Measurements from ENCODE around the gene TBL3.
A peak's percentile ranks its signal among the peaks of the same experiment; 100 is the strongest.

Gene TBL3

DNA sequence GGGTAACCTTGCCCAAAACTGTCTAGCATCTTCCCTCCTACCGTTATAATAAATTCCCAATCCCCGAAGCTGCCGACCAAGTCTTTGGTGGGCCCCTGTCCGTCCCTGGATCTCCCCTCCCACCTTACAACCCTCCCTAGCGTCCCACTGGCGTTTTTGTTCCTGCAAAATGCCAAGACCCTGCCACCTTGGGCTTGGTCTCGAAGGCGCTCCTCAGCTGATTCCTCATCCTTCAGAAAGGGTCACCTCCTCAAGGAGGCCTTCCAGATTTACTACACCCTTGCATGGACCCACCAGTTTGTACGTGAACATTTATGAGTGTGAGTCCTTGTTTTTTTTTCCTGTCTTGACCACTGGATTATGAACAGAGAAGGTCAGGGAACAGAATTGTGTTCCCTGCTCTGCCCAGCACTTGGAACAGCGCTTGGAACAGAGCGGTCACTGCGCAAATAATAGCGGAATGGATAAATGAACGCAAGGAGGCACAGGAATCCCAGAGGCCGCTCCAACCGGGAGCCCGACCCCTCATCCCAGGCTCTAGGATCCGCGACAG, 11.2 kb downstream of the TBL3 start:
- H3K27me3 ChIP-seq (ENCODE audit: control insufficient read depth in 2 of 2, insufficient read depth in 2 of 2, low read length in 2 of 2), result peaks cover 0 to 14% of the 10 kb centered on the region in 2 donors
- H3K27ac ChIP-seq (ENCODE audit: low read depth in 2 of 2, low read length in 2 of 2), result peak overlapping the region; percentile 96 to 98
- H3K4me1 ChIP-seq (ENCODE audit: control insufficient read depth in 2 of 2, insufficient read depth in 2 of 2, low read length in 2 of 2), result peaks cover 57 to 72% of the 10 kb centered on the region in 2 donors
- peak overlapping the region; percentile 68 to 76 for H3K4me3 ChIP-seq (ENCODE audit: low read length in 2 of 2)
- H3K9me3 ChIP-seq (ENCODE audit: control insufficient read depth in 2 of 2, low read length in 2 of 2), result no peaks in the 10 kb centered on the region
- peaks cover 18 to 19% of the 10 kb centered on the region in 2 donors for H3K36me3 ChIP-seq (ENCODE audit: control insufficient read depth in 2 of 2, insufficient read depth in 2 of 2, low read length in 2 of 2)
- H3K9ac ChIP-seq (ENCODE audit: low read depth in 1 of 2, low read length in 2 of 2), result peak overlapping the region; percentile 72 to 86

DNA sequence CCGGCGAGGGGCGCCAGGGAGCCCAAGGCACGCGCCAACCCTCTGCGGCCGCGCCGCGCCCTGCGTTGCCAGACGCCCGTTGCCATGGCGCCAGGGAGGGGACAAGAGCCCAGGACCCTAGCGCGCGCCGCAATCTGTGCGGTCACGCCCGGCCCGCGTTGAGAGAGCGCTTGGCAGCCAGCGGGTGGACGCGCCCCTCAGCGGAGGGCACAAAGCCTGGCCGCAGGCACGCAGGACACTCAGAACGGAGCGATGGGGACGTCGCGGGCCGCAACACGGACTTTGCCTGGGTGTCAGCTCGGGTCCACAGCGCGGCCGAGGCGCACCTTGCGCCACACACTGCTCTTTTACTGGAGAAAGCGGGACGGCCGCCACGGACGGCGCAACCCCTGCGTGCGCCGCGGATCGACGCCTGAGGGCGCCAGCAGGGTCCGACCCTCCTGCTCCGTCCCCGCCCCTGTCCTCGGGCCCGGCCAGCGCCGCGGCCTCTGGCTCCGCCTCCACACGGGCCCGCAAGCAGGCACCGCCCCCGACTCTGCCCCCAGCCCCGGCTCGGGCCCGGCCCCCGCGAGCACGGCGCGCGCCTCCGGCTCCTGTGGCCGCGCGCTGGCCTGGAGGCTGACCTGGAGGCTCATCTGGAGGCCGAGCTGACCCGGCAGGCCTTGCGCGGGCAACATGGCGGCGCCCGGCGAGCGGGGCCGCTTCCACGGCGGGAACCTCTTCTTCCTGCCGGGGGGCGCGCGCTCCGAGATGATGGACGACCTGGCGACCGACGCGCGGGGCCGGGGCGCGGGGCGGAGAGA, 11.9 kb downstream of the TBL3 start, which contains the start of gene GFER:
TSS of gene GFER (plus strand) at position 650 of the 803 bp plus-strand sequence. CDS start at position 676, 26 bp downstream.
- Histone ChIP-seq H3K9ac (ENCODE audit: low read depth in 1 of 2, low read length in 2 of 2) (peak within 1 kb of the TSS; percentile 79 to 86), H3K9me3 (ENCODE audit: control insufficient read depth in 2 of 2, low read length in 2 of 2) (no peaks in the 10 kb centered on the region), H3K36me3 (ENCODE audit: control insufficient read depth in 2 of 2, insufficient read depth in 2 of 2, low read length in 2 of 2) (peaks cover 14 to 16% of the 10 kb centered on the region in 2 donors), H3K27me3 (ENCODE audit: control insufficient read depth in 2 of 2, insufficient read depth in 2 of 2, low read length in 2 of 2) (peaks cover 2 to 19% of the 10 kb centered on the region in 2 donors), H3K4me3 (ENCODE audit: low read length in 2 of 2) (peak within 1 kb of the TSS; percentile 68 to 76), H3K27ac (ENCODE audit: low read depth in 2 of 2, low read length in 2 of 2) (peak within 1 kb of the TSS; percentile 96 to 98), H3K4me1 (ENCODE audit: control insufficient read depth in 2 of 2, insufficient read depth in 2 of 2, low read length in 2 of 2) (peaks cover 54 to 68% of the 10 kb centered on the region in 2 donors)

DNA sequence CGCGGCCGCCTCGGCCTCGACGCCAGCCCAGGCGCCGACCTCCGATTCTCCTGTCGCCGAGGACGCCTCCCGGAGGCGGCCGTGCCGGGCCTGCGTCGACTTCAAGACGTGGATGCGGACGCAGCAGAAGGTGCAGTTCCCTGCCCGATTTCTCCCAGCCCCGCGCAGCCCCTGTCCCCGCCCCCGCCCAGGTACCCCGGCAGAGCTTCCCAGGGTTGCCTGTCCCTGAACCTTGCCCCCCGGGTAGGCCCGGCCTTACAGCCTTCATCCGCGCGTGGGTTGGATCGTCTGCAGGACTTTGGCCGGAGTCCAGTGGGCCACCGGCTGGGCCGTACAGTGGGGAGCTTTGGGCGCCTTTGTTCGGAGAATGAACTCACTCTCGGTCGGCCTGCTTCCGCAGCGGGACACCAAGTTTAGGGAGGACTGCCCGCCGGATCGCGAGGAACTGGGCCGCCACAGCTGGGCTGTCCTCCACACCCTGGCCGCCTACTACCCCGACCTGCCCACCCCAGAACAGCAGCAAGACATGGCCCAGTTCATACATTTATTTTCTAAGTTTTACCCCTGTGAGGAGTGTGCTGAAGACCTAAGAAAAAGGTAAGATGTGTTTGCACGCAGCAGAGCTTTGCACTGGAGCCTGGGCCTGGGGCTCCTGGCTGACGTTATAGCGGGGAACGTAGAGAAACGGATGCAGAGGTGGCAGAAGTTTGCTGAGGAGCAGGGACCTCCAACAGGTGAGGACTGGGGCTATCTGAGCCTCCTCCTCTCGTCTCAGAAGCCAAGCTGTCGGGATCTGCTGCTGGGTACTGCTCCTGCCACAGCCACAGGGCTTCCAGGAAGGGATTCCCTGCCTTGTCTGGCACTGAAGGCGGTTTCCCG, 12.7 kb downstream of the TBL3 start:
- Histone ChIP-seq H3K9me3 (ENCODE audit: control insufficient read depth in 2 of 2, low read length in 2 of 2) (no peaks in the 10 kb centered on the region), H3K36me3 (ENCODE audit: control insufficient read depth in 2 of 2, insufficient read depth in 2 of 2, low read length in 2 of 2) (peaks cover 14 to 16% of the 10 kb centered on the region in 2 donors), H3K9ac (ENCODE audit: low read depth in 1 of 2, low read length in 2 of 2) (peak overlapping the region; percentile 79 to 86), H3K4me1 (ENCODE audit: control insufficient read depth in 2 of 2, insufficient read depth in 2 of 2, low read length in 2 of 2) (peaks cover 56 to 69% of the 10 kb centered on the region in 2 donors), H3K4me3 (ENCODE audit: low read length in 2 of 2) (peak overlapping the region; percentile 68 to 76), H3K27me3 (ENCODE audit: control insufficient read depth in 2 of 2, insufficient read depth in 2 of 2, low read length in 2 of 2) (peaks cover 10 to 26% of the 10 kb centered on the region in 2 donors), H3K27ac (ENCODE audit: low read depth in 2 of 2, low read length in 2 of 2) (peak overlapping the region; percentile 96 to 98)

DNA sequence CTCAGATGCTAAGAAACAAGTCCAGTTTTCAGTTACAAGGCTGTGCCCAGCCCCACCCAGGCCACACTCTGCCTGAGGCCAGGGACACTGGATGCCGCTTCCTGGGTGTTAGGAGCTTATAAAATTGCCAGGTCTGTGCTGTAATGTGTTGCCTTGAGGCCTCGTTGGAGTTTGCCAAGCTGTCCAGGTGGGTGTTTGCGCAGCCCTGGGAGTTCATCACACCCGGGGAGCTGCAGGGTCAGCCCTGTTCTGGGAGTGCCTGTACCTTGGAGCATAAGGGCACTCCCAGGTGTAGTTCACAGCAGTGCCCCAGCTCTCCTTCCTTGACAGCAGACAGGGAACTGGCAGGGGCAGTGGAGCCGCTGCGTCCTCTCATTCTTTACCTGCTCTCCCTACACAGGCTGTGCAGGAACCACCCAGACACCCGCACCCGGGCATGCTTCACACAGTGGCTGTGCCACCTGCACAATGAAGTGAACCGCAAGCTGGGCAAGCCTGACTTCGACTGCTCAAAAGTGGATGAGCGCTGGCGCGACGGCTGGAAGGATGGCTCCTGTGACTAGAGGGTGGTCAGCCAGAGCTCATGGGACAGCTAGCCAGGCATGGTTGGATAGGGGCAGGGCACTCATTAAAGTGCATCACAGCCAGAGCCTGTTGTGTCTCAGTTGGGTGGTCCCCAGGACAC, 13.8 kb downstream of the TBL3 start:
- Histone ChIP-seq H3K9ac (ENCODE audit: low read depth in 1 of 2, low read length in 2 of 2) (peak overlapping the region; percentile 79 to 86), H3K27me3 (ENCODE audit: control insufficient read depth in 2 of 2, insufficient read depth in 2 of 2, low read length in 2 of 2) (peaks cover 14 to 27% of the 10 kb centered on the region in 2 donors), H3K27ac (ENCODE audit: low read depth in 2 of 2, low read length in 2 of 2) (peak overlapping the region; percentile 96 to 98), H3K9me3 (ENCODE audit: control insufficient read depth in 2 of 2, low read length in 2 of 2) (no peaks in the 10 kb centered on the region), H3K4me1 (ENCODE audit: control insufficient read depth in 2 of 2, insufficient read depth in 2 of 2, low read length in 2 of 2) (peaks cover 53 to 62% of the 10 kb centered on the region in 2 donors), H3K4me3 (ENCODE audit: low read length in 2 of 2) (peak overlapping the region; percentile 68 to 76), H3K36me3 (ENCODE audit: control insufficient read depth in 2 of 2, insufficient read depth in 2 of 2, low read length in 2 of 2) (peaks cover 14 to 16% of the 10 kb centered on the region in 2 donors)

DNA sequence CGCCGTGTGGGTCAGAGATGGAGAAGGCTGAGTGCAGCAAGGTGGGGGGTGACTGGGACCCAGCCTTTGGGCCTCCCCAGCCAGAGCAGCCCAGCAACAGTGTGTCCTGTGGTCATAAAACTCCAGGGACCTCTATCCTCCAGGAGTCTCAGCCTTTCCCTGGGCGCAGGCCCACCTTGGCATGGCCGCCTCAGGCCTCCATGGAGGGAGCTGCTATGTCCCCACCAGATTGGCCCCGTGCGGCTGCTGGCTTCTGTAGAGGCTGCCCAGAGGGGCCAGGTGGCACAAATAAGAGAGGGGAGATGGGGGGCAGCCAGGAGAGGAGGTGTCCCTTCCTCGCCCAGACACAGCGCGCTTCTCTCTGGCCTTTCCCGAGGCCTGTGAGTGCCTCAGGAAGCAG, 15.3 kb downstream of the TBL3 start:
- Histone ChIP-seq H3K9me3 (ENCODE audit: control insufficient read depth in 2 of 2, low read length in 2 of 2) (no peaks in the 10 kb centered on the region), H3K27ac (ENCODE audit: low read depth in 2 of 2, low read length in 2 of 2) (no peak overlapping the region), H3K27me3 (ENCODE audit: control insufficient read depth in 2 of 2, insufficient read depth in 2 of 2, low read length in 2 of 2) (peaks cover 20% of the 10 kb centered on the region in 2 donors), H3K36me3 (ENCODE audit: control insufficient read depth in 2 of 2, insufficient read depth in 2 of 2, low read length in 2 of 2) (peaks cover 14 to 16% of the 10 kb centered on the region in 2 donors), H3K4me1 (ENCODE audit: control insufficient read depth in 2 of 2, insufficient read depth in 2 of 2, low read length in 2 of 2) (peaks cover 52 to 59% of the 10 kb centered on the region in 2 donors), H3K4me3 (ENCODE audit: low read length in 2 of 2) (no peak overlapping the region), H3K9ac (ENCODE audit: low read depth in 1 of 2, low read length in 2 of 2) (no peak overlapping the region)

DNA sequence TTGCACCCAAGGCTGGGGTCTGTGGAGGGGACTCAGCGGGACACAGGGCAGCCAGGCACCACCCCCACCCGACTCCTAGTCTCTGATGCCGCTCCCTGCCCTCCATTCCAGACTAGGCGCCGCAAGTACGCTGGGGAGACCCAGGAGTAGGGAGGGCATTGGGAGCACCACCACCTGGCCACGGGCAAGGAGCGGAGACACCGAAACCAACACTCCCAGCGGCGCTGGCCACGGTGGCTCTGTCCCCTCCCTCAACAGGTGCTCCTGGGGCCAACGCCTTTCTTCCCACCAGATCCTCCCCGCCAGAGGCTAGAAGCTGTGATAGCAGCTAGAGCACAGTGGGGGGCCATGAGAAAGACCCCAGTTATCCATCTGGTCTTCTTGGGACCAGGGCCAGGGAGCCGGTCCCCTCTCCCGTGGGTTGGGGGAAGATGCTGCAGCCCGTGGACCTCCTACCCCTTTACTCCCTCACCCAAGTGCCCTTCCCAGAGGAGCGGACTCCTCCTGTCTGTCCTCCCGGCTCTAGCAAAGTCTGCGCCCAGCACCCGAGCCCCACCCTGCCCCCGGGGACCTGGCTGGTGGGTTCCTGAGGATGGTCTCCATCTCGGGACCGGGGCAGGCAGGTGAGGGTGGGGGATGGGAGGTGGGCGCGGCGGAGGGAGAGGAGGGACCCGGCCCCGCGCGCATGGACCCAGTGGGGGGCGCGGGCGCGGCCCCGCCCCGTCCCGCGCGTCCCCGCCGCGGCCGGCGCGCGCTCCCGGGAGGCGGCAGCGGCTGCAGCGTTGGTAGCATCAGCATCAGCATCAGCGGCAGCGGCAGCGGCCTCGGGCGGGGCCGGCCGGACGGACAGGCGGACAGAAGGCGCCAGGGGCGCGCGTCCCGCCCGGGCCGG, 17.6 kb downstream of the TBL3 start, which contains the start of gene SYNGR3:
TSS of gene SYNGR3 (plus strand) at position 762 of the 892 bp plus-strand sequence. CDS start 133 bp downstream, outside the sequence.
- Histone ChIP-seq H3K36me3 (ENCODE audit: control insufficient read depth in 2 of 2, insufficient read depth in 2 of 2, low read length in 2 of 2) (peaks cover 14 to 16% of the 10 kb centered on the region in 2 donors), H3K27ac (ENCODE audit: low read depth in 2 of 2, low read length in 2 of 2) (peak within 1 kb of the TSS; percentile 4 to 32), H3K4me1 (ENCODE audit: control insufficient read depth in 2 of 2, insufficient read depth in 2 of 2, low read length in 2 of 2) (peaks cover 37 to 45% of the 10 kb centered on the region in 2 donors), H3K4me3 (ENCODE audit: low read length in 2 of 2) (peak within 1 kb of the TSS; percentile 45 to 61), H3K27me3 (ENCODE audit: control insufficient read depth in 2 of 2, insufficient read depth in 2 of 2, low read length in 2 of 2) (peaks cover 20% of the 10 kb centered on the region in 2 donors), H3K9ac (ENCODE audit: low read depth in 1 of 2, low read length in 2 of 2) (peak within 1 kb of the TSS; percentile 47 to 75), H3K9me3 (ENCODE audit: control insufficient read depth in 2 of 2, low read length in 2 of 2) (no peaks in the 10 kb centered on the region)

DNA sequence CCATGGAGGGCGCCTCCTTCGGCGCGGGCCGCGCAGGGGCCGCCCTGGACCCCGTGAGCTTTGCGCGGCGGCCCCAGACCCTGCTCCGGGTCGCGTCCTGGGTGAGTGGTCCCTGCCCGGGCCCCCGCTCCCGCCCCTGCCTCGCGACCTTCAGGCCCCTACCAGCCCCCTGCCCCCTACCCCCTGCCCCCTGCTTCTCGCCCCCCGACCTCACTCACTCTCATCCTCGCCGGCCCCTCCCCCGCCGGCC, 18.2 kb downstream of the TBL3 start:
- H3K27me3 ChIP-seq (ENCODE audit: control insufficient read depth in 2 of 2, insufficient read depth in 2 of 2, low read length in 2 of 2), result peaks cover 20% of the 10 kb centered on the region in 2 donors
- no peak overlapping the region for H3K4me3 ChIP-seq (ENCODE audit: low read length in 2 of 2)
- H3K9ac ChIP-seq (ENCODE audit: low read depth in 1 of 2, low read length in 2 of 2), result peak overlapping the region in 1 of 2 donors; percentile 75

DNA sequence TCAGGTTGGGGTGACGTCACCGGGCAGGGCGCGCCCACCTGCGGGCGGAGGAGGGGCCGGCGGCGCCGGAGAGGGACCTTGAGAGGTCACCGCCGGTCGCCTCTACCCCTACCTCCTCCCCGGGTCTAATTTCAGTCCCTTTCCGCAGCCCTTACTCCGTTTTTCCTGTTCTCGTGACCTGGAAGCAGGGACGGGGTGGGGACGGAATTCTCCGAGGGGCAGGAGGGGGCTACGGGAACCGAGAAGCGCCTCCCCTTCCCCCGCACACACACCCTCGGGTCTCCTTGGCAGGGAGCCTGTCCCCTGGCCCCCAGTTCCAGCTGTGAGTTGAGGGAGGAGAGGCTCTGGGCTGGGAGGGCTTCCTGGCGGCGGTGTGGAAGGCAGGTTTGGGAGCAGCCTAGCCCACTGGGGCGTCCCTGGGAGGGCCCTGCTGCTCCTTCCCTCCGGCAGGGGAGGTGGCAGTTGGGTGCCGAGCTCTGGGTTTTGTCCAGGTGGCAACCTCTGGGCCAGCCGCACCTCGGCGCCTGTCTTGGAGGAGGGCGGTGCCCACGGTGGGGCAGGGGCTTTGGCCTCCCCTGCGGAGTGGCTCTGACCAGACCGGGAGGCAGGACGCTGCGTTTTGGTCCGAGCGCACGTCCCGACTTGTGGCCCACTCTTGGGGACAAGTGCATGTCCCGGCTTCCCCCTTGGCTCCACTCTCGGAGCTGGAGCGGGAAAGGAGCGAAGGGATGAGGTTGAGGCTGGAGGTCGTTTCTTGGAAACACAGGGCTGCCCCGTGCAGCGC, 18.7 kb downstream of the TBL3 start:
- H3K4me3 ChIP-seq (ENCODE audit: low read length in 2 of 2), result peak overlapping the region; percentile 45 to 61
- peak overlapping the region; percentile 47 to 75 for H3K9ac ChIP-seq (ENCODE audit: low read depth in 1 of 2, low read length in 2 of 2)
- H3K27ac ChIP-seq (ENCODE audit: low read depth in 2 of 2, low read length in 2 of 2), result peak overlapping the region; percentile 4 to 32
- no peaks in the 10 kb centered on the region for H3K9me3 ChIP-seq (ENCODE audit: control insufficient read depth in 2 of 2, low read length in 2 of 2)
- H3K27me3 ChIP-seq (ENCODE audit: control insufficient read depth in 2 of 2, insufficient read depth in 2 of 2, low read length in 2 of 2), result peaks cover 20% of the 10 kb centered on the region in 2 donors
- H3K4me1 ChIP-seq (ENCODE audit: control insufficient read depth in 2 of 2, insufficient read depth in 2 of 2, low read length in 2 of 2), result peaks cover 27 to 35% of the 10 kb centered on the region in 2 donors
- peaks cover 14 to 16% of the 10 kb centered on the region in 2 donors for H3K36me3 ChIP-seq (ENCODE audit: control insufficient read depth in 2 of 2, insufficient read depth in 2 of 2, low read length in 2 of 2)

More for the DNA sequence above, 18.2 kb downstream of the TBL3 start:
- H3K4me1 ChIP-seq (ENCODE audit: control insufficient read depth in 2 of 2, insufficient read depth in 2 of 2, low read length in 2 of 2), result peaks cover 33 to 40% of the 10 kb centered on the region in 2 donors
- peaks cover 14 to 16% of the 10 kb centered on the region in 2 donors for H3K36me3 ChIP-seq (ENCODE audit: control insufficient read depth in 2 of 2, insufficient read depth in 2 of 2, low read length in 2 of 2)
- no peak overlapping the region for H3K27ac ChIP-seq (ENCODE audit: low read depth in 2 of 2, low read length in 2 of 2)
- H3K9me3 ChIP-seq (ENCODE audit: control insufficient read depth in 2 of 2, low read length in 2 of 2), result no peaks in the 10 kb centered on the region

All from mucosa of rectum (tissue), 2 donors.